Endodermal cell (in vitro differentiated cells): ENCODE data around the gene THEM4. TPM values are rescaled to one million over a fixed set of nuclear protein-coding genes. Genes with fewer than 3 reads are reported as not detected.

ENCODE experiments used
- DNase-seq: peaks from one replicate; pipeline ENCODE4 v3.0.0-alpha.2; 2017
- H3K27ac ChIP-seq: 2 replicates; pipeline ENCODE4 v1.5.1; 2013; ENCODE audit warnings: mild to moderate bottlenecking, low read depth, low read length, moderate library complexity
- H3K27me3 ChIP-seq: 2 replicates; pipeline ENCODE4 v1.6.1; 2013; ENCODE audit warnings: mild to moderate bottlenecking, low read length, moderate library complexity; ENCODE audit not compliant: insufficient read depth, control insufficient read depth, poor library complexity, severe bottlenecking
- H3K36me3 ChIP-seq: 2 replicates; pipeline ENCODE4 v1.7.0; 2013; ENCODE audit warnings: mild to moderate bottlenecking, low read length, moderate library complexity; ENCODE audit not compliant: control insufficient read depth, insufficient read depth
- H3K4me1 ChIP-seq: one replicate; pipeline ENCODE4 v1.7.0; 2013; ENCODE audit warnings: low read length; ENCODE audit not compliant: control insufficient read depth, insufficient read depth
- H3K4me3 ChIP-seq: 2 replicates; pipeline ENCODE4 v1.5.1; 2013; ENCODE audit warnings: mild to moderate bottlenecking, low read length, moderate library complexity
- H3K9ac ChIP-seq: 2 replicates; pipeline ENCODE4 v1.6.1; 2013; ENCODE audit warnings: mild to moderate bottlenecking, low read length, moderate library complexity; ENCODE audit not compliant: poor library complexity, severe bottlenecking; ENCODE audit errors: extremely low read depth
- H3K9me3 ChIP-seq: 2 replicates; pipeline ENCODE4 v1.6.1; 2013; ENCODE audit warnings: mild to moderate bottlenecking, low read length, moderate library complexity; ENCODE audit not compliant: control insufficient read depth
- H3K27ac Mint-ChIP-seq: 2 replicates; pipeline ENCODE4 v1.8.0; 2020; ENCODE audit warnings: mixed read lengths
- H3K27me3 Mint-ChIP-seq: 2 replicates; pipeline ENCODE4 v1.8.0; 2021; ENCODE audit warnings: mild to moderate bottlenecking, mixed read lengths; ENCODE audit not compliant: insufficient read depth
- H3K36me3 Mint-ChIP-seq: 2 replicates; pipeline ENCODE4 v1.8.0; 2020; ENCODE audit warnings: low read depth, mixed read lengths
- H3K4me1 Mint-ChIP-seq: 2 replicates; pipeline ENCODE4 v1.8.0; 2020; ENCODE audit warnings: mixed read lengths
- H3K4me3 Mint-ChIP-seq: 2 replicates; pipeline ENCODE4 v1.8.0; 2020; ENCODE audit warnings: mild to moderate bottlenecking, moderate library complexity, mixed read lengths
- H3K9me3 Mint-ChIP-seq: 2 replicates; pipeline ENCODE4 v1.8.0; 2020; ENCODE audit warnings: mild to moderate bottlenecking, mixed read lengths
- CTCF ChIP-seq: fragments of 200-600 bp; sonication (generic); conservative IDR thresholded peaks from 2 replicates; pipeline ENCODE4 v1.5.0; 2021; ENCODE audit warnings: antibody characterized with exemption, mild to moderate bottlenecking
- WGBS, 2 experiments: methylation state at CpG; one replicate each; pipeline versions ENCODE4 v1.1.5 to v1.1.7; 2013; ENCODE audit warnings: missing lambda C conversion rate in 2 of 2, mixed read lengths in 1 of 2; ENCODE audit not compliant: insufficient coverage in 1 of 2, insufficient read length in 1 of 2; 5-methylcytosine and 5-hydroxymethylcytosine counted together
- total RNA-seq, 2 donors: library from RNA; stranded (reverse); fragmentation: NEBNext Ultra II Directional in 1 of 2; extraction: Animal tissue kit (Norgen Biotek cat#: 25700) in 1 of 2; gene quantifications; 2 replicates in 1 of 2; 3 replicates in 1 of 2; pipeline ENCODE4 v1.2.1, GENCODE V29; 2021

THEM4 gene
- total RNA-seq, 2 donors from 2014 or later = 12.2 to 14.3 TPM

GRCh38 chr1:151942882-151943281 is 33.6 kb upstream of the THEM4 start:
- DNase-seq = no peak
- no peak for TF ChIP-seq CTCF
- WGBS, 2 experiments = 94 to 96% methylated on average over 1 of the region's 1 CpG
- no peaks in the 10 kb centered on the region for H3K9me3 Mint-ChIP-seq
- no peak overlapping the region for H3K27ac ChIP-seq
- H3K9ac ChIP-seq = no peak overlapping the region
- peaks cover 14% of the 10 kb centered on the region for H3K27me3 Mint-ChIP-seq
- H3K27me3 ChIP-seq = no peaks in the 10 kb centered on the region
- no peaks in the 10 kb centered on the region for H3K36me3 Mint-ChIP-seq
- H3K4me1 Mint-ChIP-seq = peaks cover 38% of the 10 kb centered on the region
- H3K36me3 ChIP-seq = no peaks in the 10 kb centered on the region
- no peaks in the 10 kb centered on the region for H3K9me3 ChIP-seq
- peaks cover 12% of the 10 kb centered on the region for H3K4me1 ChIP-seq
- H3K27ac Mint-ChIP-seq = no peak overlapping the region
- no peak overlapping the region for H3K4me3 Mint-ChIP-seq
- no peak overlapping the region for H3K4me3 ChIP-seq

GRCh38 chr1:151940541-151940940 is 31.2 kb upstream of the THEM4 start:
- H3K27me3 ChIP-seq = no peaks in the 10 kb centered on the region
- Mint-ChIP-seq H3K4me1 (peaks cover 46% of the 10 kb centered on the region), H3K27ac (no peak overlapping the region), H3K36me3 (no peaks in the 10 kb centered on the region), H3K27me3 (peaks cover 12% of the 10 kb centered on the region), H3K4me3 (no peak overlapping the region), H3K9me3 (no peaks in the 10 kb centered on the region)
- no peak for DNase-seq
- WGBS, 2 experiments = 88 to 89% methylated on average over 1 of the region's 1 CpG
- TF ChIP-seq CTCF = no peak
- no peak overlapping the region for H3K27ac ChIP-seq
- no peak overlapping the region for H3K4me3 ChIP-seq
- H3K9ac ChIP-seq = no peak overlapping the region
- H3K9me3 ChIP-seq = no peaks in the 10 kb centered on the region
- no peaks in the 10 kb centered on the region for H3K36me3 ChIP-seq
- H3K4me1 ChIP-seq = peaks cover 14% of the 10 kb centered on the region

- Histone ChIP-seq H3K27me3 (no peaks in the 10 kb centered on the region), H3K9me3 (no peaks in the 10 kb centered on the region), H3K36me3 (no peaks in the 10 kb centered on the region), H3K4me3 (no peak overlapping the region), H3K9ac (no peak overlapping the region), H3K4me1 (peaks cover 17% of the 10 kb centered on the region), H3K27ac (no peak overlapping the region)
- H3K27ac Mint-ChIP-seq = no peak overlapping the region
- no peaks in the 10 kb centered on the region for H3K36me3 Mint-ChIP-seq
- TF ChIP-seq CTCF = no peak
- DNase-seq = no peak
- no peaks in the 10 kb centered on the region for H3K9me3 Mint-ChIP-seq
- WGBS, 2 experiments = 71% methylated on average over 1 of the region's 1 CpG; no CpG with 5 or more reads in 1 of the 2 experiments
- H3K4me3 Mint-ChIP-seq = no peak overlapping the region
- H3K4me1 Mint-ChIP-seq = peaks cover 51% of the 10 kb centered on the region
- H3K27me3 Mint-ChIP-seq = peaks cover 6% of the 10 kb centered on the region
These were observed 30.5 kb upstream of the THEM4 start for GRCh38 chr1:151939779-151940178.
